Measurements from ENCODE around the gene SPIRE2. TPM values are rescaled to one million over a fixed set of nuclear protein-coding genes. Genes with fewer than 3 reads are reported as not detected.

The SPIRE2 gene
- total RNA-seq, 1 donor from 2014 or later, result 24.2 TPM

DNA sequence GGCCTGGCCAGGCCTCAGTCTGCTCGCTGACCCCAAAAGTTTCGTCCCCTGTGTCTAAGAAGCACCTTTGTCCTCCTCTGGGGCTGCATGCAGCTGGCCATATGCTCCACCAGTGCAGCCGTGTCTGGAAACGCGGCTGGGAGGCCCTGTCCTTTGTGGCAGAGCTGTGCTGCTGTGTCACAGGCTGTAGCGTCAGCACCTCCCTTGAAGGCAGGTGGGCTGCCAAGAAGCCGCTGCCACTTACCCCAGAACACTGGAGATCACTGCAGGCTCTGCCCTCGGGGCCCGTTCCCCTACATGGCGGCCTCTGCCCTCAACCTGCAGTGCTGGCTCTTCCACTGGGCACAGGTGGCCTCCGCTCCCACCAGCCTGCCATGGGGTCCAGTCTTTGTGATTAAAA lies 74.7 kb downstream of the SPIRE2 start:
- DNase-seq (ENCODE audit: low spot score, unreplicated experiment), result no peak
- TF ChIP-seq, protein P1, sequence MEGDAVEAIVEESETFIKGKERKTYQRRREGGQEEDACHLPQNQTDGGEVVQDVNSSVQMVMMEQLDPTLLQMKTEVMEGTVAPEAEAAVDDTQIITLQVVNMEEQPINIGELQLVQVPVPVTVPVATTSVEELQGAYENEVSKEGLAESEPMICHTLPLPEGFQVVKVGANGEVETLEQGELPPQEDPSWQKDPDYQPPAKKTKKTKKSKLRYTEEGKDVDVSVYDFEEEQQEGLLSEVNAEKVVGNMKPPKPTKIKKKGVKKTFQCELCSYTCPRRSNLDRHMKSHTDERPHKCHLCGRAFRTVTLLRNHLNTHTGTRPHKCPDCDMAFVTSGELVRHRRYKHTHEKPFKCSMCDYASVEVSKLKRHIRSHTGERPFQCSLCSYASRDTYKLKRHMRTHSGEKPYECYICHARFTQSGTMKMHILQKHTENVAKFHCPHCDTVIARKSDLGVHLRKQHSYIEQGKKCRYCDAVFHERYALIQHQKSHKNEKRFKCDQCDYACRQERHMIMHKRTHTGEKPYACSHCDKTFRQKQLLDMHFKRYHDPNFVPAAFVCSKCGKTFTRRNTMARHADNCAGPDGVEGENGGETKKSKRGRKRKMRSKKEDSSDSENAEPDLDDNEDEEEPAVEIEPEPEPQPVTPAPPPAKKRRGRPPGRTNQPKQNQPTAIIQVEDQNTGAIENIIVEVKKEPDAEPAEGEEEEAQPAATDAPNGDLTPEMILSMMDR (IDR thresholded peaks at IDR 0.05; ENCODE audit: unreplicated experiment), result no peak
- no peaks in the 10 kb centered on the region for H3K4me1 Mint-ChIP-seq (ENCODE audit: low read depth)
- no peaks in the 10 kb centered on the region for H3K27me3 Mint-ChIP-seq
- H3K9me3 Mint-ChIP-seq (ENCODE audit: low read depth), result no peaks in the 10 kb centered on the region
- no peak overlapping the region for H3K4me3 Mint-ChIP-seq (ENCODE audit: low read depth)
- no peak overlapping the region for H3K27ac Mint-ChIP-seq
- H3K36me3 Mint-ChIP-seq (ENCODE audit: insufficient read depth), result peaks cover 28% of the 10 kb centered on the region

DNA sequence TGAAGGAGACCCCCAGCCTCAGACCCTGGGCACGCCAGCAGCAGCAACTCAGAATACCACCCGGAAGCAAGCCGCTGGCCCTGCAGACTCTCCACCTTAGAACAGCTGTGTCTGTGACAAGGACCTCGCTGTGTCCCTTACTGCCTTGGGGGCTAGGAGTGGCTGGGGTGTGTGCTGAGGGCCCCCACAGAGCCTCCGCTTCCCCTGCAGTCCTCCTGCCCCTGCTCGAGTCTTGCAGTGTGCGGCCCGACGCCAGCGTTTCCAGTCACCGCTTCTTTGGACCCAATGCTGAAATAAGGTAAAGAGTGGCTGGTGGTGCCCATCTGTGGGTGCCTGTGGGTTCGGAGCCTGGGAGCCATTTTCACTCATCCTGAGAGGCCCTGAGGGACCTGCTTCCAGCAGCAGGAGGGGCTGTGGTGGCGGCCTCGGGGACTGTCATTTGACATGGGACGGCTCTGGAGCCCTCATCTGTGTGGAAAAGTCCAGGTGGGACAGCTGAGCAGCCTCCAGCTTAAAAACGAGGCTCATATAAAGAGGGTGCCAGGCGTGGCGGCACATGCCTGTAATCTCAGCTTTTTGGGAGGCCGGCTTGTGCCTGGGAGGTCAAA lies 75.7 kb downstream of the SPIRE2 start:
- no peaks in the 10 kb centered on the region for H3K4me1 Mint-ChIP-seq (ENCODE audit: low read depth)
- H3K27me3 Mint-ChIP-seq, result no peaks in the 10 kb centered on the region
- H3K4me3 Mint-ChIP-seq (ENCODE audit: low read depth), result no peak overlapping the region
- peaks cover 27% of the 10 kb centered on the region for H3K36me3 Mint-ChIP-seq (ENCODE audit: insufficient read depth)
- no peak overlapping the region for H3K27ac Mint-ChIP-seq
- DNase-seq (ENCODE audit: low spot score, unreplicated experiment), result no peak
- TF ChIP-seq, protein P1 (IDR thresholded peaks at IDR 0.05; ENCODE audit: unreplicated experiment), result no peak
- no peaks in the 10 kb centered on the region for H3K9me3 Mint-ChIP-seq (ENCODE audit: low read depth)

DNA sequence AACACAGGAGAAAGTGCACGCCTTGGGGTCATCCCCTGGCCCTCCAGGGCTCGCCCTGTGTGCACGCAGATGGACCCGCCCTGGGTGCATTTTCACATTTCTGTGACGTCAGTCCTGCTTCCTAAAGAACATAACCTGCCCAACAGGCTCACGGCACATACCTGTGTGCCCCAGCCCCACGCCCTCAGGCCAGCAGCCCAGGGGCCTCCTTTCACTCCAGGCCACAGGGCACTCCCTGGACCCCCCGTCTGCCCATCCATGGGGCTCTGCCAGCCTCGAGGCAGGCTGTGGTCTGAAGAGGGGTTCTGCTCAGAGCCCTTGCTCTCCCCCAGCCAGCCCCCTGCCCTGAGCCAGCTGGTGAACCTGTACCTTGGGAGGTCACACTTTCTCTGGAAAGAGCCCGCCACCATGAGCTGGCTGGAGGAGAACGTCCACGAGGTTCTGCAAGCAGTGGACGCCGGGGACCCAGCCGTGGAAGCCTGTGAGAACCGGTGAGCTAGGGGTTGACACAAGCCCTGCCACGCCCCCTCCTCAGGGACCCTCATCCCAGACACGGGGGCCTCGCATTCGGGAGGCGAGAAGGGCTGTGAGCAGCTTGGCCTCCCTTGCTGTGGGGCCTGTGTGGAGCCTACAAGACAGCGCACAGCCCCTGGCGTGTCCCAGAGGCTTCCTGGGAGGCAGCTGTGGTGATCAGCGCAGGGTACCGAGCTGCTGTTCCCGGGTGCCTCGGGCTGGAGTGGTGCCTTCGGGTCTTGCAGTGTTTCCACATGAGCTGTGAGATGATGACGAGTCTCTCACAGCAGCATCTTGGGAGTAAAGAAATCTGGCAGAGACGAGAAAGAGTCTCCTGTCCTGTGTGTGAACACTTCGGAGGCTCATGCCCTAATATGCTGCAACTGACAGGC lies 76.6 kb downstream of the SPIRE2 start:
- no peaks in the 10 kb centered on the region for H3K9me3 Mint-ChIP-seq (ENCODE audit: low read depth)
- no peak overlapping the region for H3K27ac Mint-ChIP-seq
- TF ChIP-seq, protein P1 (IDR thresholded peaks at IDR 0.05; ENCODE audit: unreplicated experiment), result no peak
- no peak overlapping the region for H3K4me3 Mint-ChIP-seq (ENCODE audit: low read depth)
- no peak for DNase-seq (ENCODE audit: low spot score, unreplicated experiment)
- no peaks in the 10 kb centered on the region for H3K27me3 Mint-ChIP-seq
- no peaks in the 10 kb centered on the region for H3K4me1 Mint-ChIP-seq (ENCODE audit: low read depth)
- H3K36me3 Mint-ChIP-seq (ENCODE audit: insufficient read depth), result peaks cover 25% of the 10 kb centered on the region

DNA sequence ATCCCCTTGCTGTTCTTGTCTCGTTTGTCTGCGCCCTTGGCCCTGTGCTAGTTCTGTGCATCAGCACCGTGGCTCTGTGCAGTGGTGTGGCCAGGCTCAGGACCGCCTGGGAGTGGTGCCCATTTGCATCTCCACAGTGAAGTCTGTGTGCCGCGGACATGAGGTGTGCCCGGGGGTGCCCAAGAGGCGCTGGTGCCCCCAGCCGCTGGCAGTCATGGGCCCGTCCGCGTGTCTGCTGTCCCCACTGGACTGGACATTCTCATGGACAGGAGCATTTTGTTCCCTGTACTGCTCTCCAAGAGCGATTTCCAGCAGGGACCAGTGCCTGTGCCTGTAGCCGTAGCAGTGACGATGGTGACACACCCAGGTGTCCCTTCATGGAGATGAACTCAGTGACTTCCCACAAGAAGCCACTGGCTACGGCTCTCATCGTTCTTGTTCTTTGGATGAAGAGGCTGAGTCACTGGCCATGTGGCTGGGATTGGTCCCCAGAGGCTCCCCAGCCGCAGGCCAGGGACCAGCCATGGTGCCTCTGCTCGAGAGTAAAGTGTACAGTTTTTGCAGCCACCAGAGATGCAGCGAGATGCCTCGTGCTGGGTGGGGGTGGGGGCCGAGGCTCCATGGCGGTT lies 77.3 kb downstream of the SPIRE2 start:
- Mint-ChIP-seq H3K4me3 (ENCODE audit: low read depth) (no peak overlapping the region), H3K36me3 (ENCODE audit: insufficient read depth) (peaks cover 22% of the 10 kb centered on the region), H3K27me3 (no peaks in the 10 kb centered on the region), H3K9me3 (ENCODE audit: low read depth) (no peaks in the 10 kb centered on the region), H3K4me1 (ENCODE audit: low read depth) (no peaks in the 10 kb centered on the region), H3K27ac (no peak overlapping the region)
- TF ChIP-seq, protein P1 (IDR thresholded peaks at IDR 0.05; ENCODE audit: unreplicated experiment), result no peak
- no peak for DNase-seq (ENCODE audit: low spot score, unreplicated experiment)
